ENCODE results near the gene PRAC2. TPM values are rescaled to one million over a fixed set of nuclear protein-coding genes. Genes with fewer than 3 reads are reported as not detected.

PRAC2 gene
- not detected in 2 replicates for total RNA-seq

GRCh38 chr17:48722915-48723422 is at the start of gene PRAC2:
Gene PRAC2 (plus strand): TSS chr17:48723185. CDS start chr17:48724411, 1,226 bp downstream.

GRCh38 chr17:48722201-48722907 is 631 bp upstream of the PRAC2 start, which contains the start of gene PRAC1:
Gene PRAC1 (minus strand): TSS chr17:48722518. CDS start chr17:48722392, 126 bp downstream.

GRCh38 chr17:48728232-48729231 is 5.5 kb downstream of the PRAC2 start, which contains the start of gene HOXB13:
Gene HOXB13 (minus strand): TSS chr17:48728750. CDS start chr17:48728593, 157 bp downstream.

Other genes with a start within 250 kb of the PRAC2 start
- not detected in 2 replicates for gene HOXB1, start 192.2 kb upstream of the PRAC2 start, total RNA-seq
- 8.7 and 10.4 TPM in 2 replicates for gene HOXB2, start 178.1 kb upstream of the PRAC2 start, total RNA-seq
- 2.9 and 5.8 TPM in 2 replicates for gene HOXB4, start 144.8 kb upstream of the PRAC2 start, total RNA-seq
- 16.7 and 17.3 TPM in 2 replicates for gene HOXB3, start 132.9 kb upstream of the PRAC2 start, total RNA-seq
- gene HOXB5, start 129.4 kb upstream of the PRAC2 start, total RNA-seq = under 0.01 and 0.29 TPM in 2 replicates
- 0.73 and 0.83 TPM in 2 replicates for gene HOXB6, start 118.2 kb upstream of the PRAC2 start, total RNA-seq
- 1.7 and 2.0 TPM in 2 replicates for gene HOXB7, start 112.2 kb upstream of the PRAC2 start, total RNA-seq
- not detected in 2 replicates for gene HOXB8, start 107.9 kb upstream of the PRAC2 start, total RNA-seq
- gene HOXB9, start 96.8 kb upstream of the PRAC2 start, total RNA-seq = under 0.01 TPM in 1 of 2 replicates, not detected in the other
- gene PRAC1, start 667 bp upstream of the PRAC2 start, total RNA-seq = not detected in 2 replicates
- gene HOXB13, start 5.6 kb downstream of the PRAC2 start, total RNA-seq = not detected in 2 replicates
- under 0.01 and 0.58 TPM in 2 replicates for gene TTLL6, start 94.0 kb downstream of the PRAC2 start, total RNA-seq
- 48.1 and 67.9 TPM in 2 replicates for gene CALCOCO2, start 107.8 kb downstream of the PRAC2 start, total RNA-seq
- 42.5 and 43.9 TPM in 2 replicates for gene ATP5MC1, start 169.6 kb downstream of the PRAC2 start, total RNA-seq
- 66.6 and 118 TPM in 2 replicates for gene UBE2Z, start 185.2 kb downstream of the PRAC2 start, total RNA-seq
- 100 and 149 TPM in 2 replicates for gene SNF8, start 221.7 kb downstream of the PRAC2 start, total RNA-seq
- gene GIP, start 245.4 kb downstream of the PRAC2 start, total RNA-seq = 0.33 TPM in 1 of 2 replicates, not detected in the other